WTC11 (cell line): Measurements from ENCODE around the gene CDH16. TPM values are rescaled to one million over a fixed set of nuclear protein-coding genes. Genes with fewer than 3 reads are reported as not detected.

Experiments
- ATAC-seq: fragments of 200-7000 bp; cut with Tn5 transposase; 2 replicates; pipeline ENCODE4 v1.10.0; 2021; ENCODE audit warnings: mild to moderate bottlenecking, moderate library complexity
- Bru-seq: library from RNA; stranded (reverse); fragments of 400-500 nt; gene quantifications from one replicate; lab custom pipeline; 2021; lab: Mats Ljungman, UMichigan
- CTCF ChIA-PET: fragments of 300-600 bp; sonication (Branson Sonifier 250); formaldehyde crosslinking; loops from one replicate; lab custom pipeline; 2021; ENCODE audit warnings: antibody characterized with exemption; lab: Charles Lee
- POLR2A ChIA-PET: fragments of 350-600 bp; sonication (Branson Sonifier 250); formaldehyde crosslinking; loops from one replicate; lab custom pipeline; 2021; ENCODE audit warnings: antibody characterized with exemption; lab: Charles Lee
- DNase-seq: peaks from one replicate; pipeline ENCODE4 v3.0.0; 2021; ENCODE audit warnings: low spot score
- H3K27ac Mint-ChIP-seq: 2 replicates; pipeline ENCODE4 v1.8.0; 2021; ENCODE audit warnings: mixed read lengths
- H3K27me3 Mint-ChIP-seq: 2 replicates; pipeline ENCODE4 v1.8.0; 2021; ENCODE audit warnings: low read depth, mild to moderate bottlenecking, moderate library complexity, mixed read lengths
- H3K36me3 Mint-ChIP-seq: 2 replicates; pipeline ENCODE4 v1.8.0; 2021; ENCODE audit warnings: mixed read lengths
- H3K4me1 Mint-ChIP-seq: 2 replicates; pipeline ENCODE4 v1.8.0; 2022; ENCODE audit warnings: mixed read lengths
- H3K4me3 Mint-ChIP-seq: 2 replicates; pipeline ENCODE4 v1.8.0; 2021; ENCODE audit warnings: mild to moderate bottlenecking, moderate library complexity, mixed read lengths
- H3K9me3 Mint-ChIP-seq: 2 replicates; pipeline ENCODE4 v1.8.0; 2021; ENCODE audit warnings: mixed read lengths
- AFF4 ChIP-seq: sonication (generic); formaldehyde crosslinking; IDR thresholded peaks from 2 replicates; pipeline ENCODE4 v1.8.1; 2023; ENCODE audit warnings: mild to moderate bottlenecking, missing genetic modification reagents, borderline replicate concordance
- EMX1 ChIP-seq: fragments of 250-450 bp; sonication (Bioruptor Pico); IDR thresholded peaks from 2 replicates; pipeline ENCODE4 v1.8.0; 2021; ENCODE audit warnings: mild to moderate bottlenecking
- FOXP1 ChIP-seq: sonication (generic); formaldehyde crosslinking; IDR thresholded peaks from 2 replicates; pipeline ENCODE4 v1.8.0; 2022; ENCODE audit warnings: missing genetic modification reagents, mild to moderate bottlenecking, moderate library complexity, borderline replicate concordance
- IRF2 ChIP-seq: sonication (generic); formaldehyde crosslinking; IDR thresholded peaks from 2 replicates; pipeline ENCODE4 v1.8.0; 2022; ENCODE audit warnings: low read depth, missing genetic modification reagents, borderline replicate concordance
- MYBL2 ChIP-seq: sonication (generic); formaldehyde crosslinking; IDR thresholded peaks from 2 replicates; pipeline ENCODE4 v1.8.1; 2023; ENCODE audit warnings: mild to moderate bottlenecking, moderate library complexity, missing genetic modification reagents
- NFATC4 ChIP-seq: fragments of 250-450 bp; sonication (Bioruptor Pico); IDR thresholded peaks from 2 replicates; pipeline ENCODE4 v1.9.0; 2021; ENCODE audit warnings: mild to moderate bottlenecking
- NR2C2 ChIP-seq: sonication (generic); formaldehyde crosslinking; IDR thresholded peaks from 2 replicates; pipeline ENCODE4 v1.8.0; 2022; ENCODE audit warnings: mild to moderate bottlenecking, missing genetic modification reagents
- PRDM15 ChIP-seq: sonication (generic); formaldehyde crosslinking; IDR thresholded peaks from 2 replicates; pipeline ENCODE4 v1.8.0; 2022; ENCODE audit warnings: missing genetic modification reagents
- TEAD1 ChIP-seq: sonication (generic); formaldehyde crosslinking; IDR thresholded peaks from 2 replicates; pipeline ENCODE4 v1.8.0; 2022; ENCODE audit warnings: mild to moderate bottlenecking, missing genetic modification reagents
- ZBTB21 ChIP-seq: sonication (generic); formaldehyde crosslinking; IDR thresholded peaks from 2 replicates; pipeline ENCODE4 v1.8.1; 2023; ENCODE audit warnings: mild to moderate bottlenecking, missing genetic modification reagents, borderline replicate concordance
- ZNF219 ChIP-seq: sonication (generic); formaldehyde crosslinking; IDR thresholded peaks from 2 replicates; pipeline ENCODE4 v1.8.0; 2023; ENCODE audit warnings: missing genetic modification reagents, mild to moderate bottlenecking, borderline replicate concordance
- long read RNA-seq, 3 experiments: library from RNA in 1 of 3; library from capped mRNA in 1 of 3; library from polyadenylated mRNA in 1 of 3; unstranded in 2 of 3; stranded (forward) in 1 of 3; transcript quantifications; one replicate each; pipeline ENCODE4 v2.0.0, GENCODE V29; 2021
- total RNA-seq: library from RNA; stranded (reverse); gene quantifications from 3 replicates; pipeline ENCODE4 v1.2.3, GENCODE V29; 2021
- TF ChIP-seq, protein P1 (sequence below): sonication (generic); formaldehyde crosslinking; IDR thresholded peaks from 2 replicates; pipeline ENCODE4 v1.8.0; 2022; ENCODE audit warnings: mild to moderate bottlenecking, missing genetic modification reagents
- TF ChIP-seq, protein P2 (sequence below): fragments of 250-450 bp; sonication (Bioruptor Pico); IDR thresholded peaks from 2 replicates; pipeline ENCODE4 v1.9.0; 2021; ENCODE audit warnings: mild to moderate bottlenecking
- TF ChIP-seq, protein P3 (sequence below): sonication (generic); formaldehyde crosslinking; IDR thresholded peaks from 2 replicates; pipeline ENCODE4 v1.8.1; 2022; ENCODE audit warnings: low read depth, missing genetic modification reagents, borderline replicate concordance
- TF ChIP-seq, protein P4 (sequence below): sonication (generic); formaldehyde crosslinking; IDR thresholded peaks from 2 replicates; pipeline ENCODE4 v1.8.0; 2022; ENCODE audit warnings: mild to moderate bottlenecking, missing genetic modification reagents

CDH16 gene, protein sequence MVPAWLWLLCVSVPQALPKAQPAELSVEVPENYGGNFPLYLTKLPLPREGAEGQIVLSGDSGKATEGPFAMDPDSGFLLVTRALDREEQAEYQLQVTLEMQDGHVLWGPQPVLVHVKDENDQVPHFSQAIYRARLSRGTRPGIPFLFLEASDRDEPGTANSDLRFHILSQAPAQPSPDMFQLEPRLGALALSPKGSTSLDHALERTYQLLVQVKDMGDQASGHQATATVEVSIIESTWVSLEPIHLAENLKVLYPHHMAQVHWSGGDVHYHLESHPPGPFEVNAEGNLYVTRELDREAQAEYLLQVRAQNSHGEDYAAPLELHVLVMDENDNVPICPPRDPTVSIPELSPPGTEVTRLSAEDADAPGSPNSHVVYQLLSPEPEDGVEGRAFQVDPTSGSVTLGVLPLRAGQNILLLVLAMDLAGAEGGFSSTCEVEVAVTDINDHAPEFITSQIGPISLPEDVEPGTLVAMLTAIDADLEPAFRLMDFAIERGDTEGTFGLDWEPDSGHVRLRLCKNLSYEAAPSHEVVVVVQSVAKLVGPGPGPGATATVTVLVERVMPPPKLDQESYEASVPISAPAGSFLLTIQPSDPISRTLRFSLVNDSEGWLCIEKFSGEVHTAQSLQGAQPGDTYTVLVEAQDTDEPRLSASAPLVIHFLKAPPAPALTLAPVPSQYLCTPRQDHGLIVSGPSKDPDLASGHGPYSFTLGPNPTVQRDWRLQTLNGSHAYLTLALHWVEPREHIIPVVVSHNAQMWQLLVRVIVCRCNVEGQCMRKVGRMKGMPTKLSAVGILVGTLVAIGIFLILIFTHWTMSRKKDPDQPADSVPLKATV
- total RNA-seq (not detected in 3 replicates), Bru-seq, nascent RNA (not detected)
- long read RNA-seq, experiment 1: 0 reads
- long read RNA-seq, experiment 2: 0 reads
- long read RNA-seq, experiment 3: 0 reads

DNA sequence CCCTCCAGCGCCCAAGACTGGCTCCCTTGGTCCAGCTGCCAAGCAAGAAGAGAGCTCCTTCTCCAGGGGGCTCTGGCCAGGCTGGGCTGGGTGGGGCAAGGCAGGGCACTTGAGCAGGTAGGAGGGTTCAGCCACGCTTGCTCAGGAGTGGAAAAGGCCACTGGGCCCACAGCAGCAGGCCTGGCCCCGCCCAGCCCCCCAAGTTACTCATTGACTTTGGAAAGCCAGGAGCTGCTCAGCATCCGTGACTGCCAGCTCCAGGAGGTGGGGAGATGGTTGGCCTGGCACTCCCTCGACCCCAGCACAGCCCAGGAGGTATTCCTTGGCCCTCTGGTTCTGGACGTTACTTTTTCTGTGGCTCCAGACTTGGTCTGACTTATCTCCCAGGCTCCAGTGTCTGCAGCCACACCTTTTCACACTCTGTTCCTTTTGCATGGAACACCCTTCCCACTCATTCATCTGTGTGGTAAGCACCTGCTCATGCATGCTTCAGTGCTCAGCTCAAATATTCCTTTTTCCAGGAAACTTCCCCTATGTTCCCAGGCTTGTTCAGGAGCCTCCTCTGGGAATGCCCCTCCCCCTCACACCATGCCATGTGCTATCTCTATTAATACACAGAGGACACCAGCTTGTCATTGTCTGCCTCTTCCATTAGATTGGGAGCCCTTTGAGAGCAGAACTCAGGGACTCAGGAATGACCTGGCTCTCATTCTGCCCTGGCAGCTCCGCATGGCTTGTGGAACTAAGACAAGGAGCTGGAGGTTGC, at the start of gene CDH16:
CDH16 (minus strand) TSS at position 83 of the 766 bp plus-strand sequence. CDS start 820 bp downstream, outside the sequence.
- no peak for ATAC-seq
- H3K27ac Mint-ChIP-seq: no peak within 1 kb of the TSS; the same call in 1 of the 2 replicates
- TF ChIP-seq MYBL2 (no peak), ZBTB21 (CRISPR knock-in tag) (no peak), IRF2 (CRISPR knock-in tag) (no peak), EMX1 (CRISPR knock-in tag) (no peak), ZNF219 (no peak), NR2C2 (CRISPR knock-in tag) (no peak)
- TF ChIP-seq, protein P1, sequence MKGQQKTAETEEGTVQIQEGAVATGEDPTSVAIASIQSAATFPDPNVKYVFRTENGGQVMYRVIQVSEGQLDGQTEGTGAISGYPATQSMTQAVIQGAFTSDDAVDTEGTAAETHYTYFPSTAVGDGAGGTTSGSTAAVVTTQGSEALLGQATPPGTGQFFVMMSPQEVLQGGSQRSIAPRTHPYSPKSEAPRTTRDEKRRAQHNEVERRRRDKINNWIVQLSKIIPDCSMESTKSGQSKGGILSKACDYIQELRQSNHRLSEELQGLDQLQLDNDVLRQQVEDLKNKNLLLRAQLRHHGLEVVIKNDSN (CRISPR knock-in tag): no peak
- TF ChIP-seq, protein P2, sequence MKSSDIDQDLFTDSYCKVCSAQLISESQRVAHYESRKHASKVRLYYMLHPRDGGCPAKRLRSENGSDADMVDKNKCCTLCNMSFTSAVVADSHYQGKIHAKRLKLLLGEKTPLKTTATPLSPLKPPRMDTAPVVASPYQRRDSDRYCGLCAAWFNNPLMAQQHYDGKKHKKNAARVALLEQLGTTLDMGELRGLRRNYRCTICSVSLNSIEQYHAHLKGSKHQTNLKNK (CRISPR knock-in tag): no peak
- H3K4me1 Mint-ChIP-seq: no peaks in the 10 kb centered on the region
- H3K9me3 Mint-ChIP-seq: no peaks in the 10 kb centered on the region
- H3K36me3 Mint-ChIP-seq: no peaks in the 10 kb centered on the region
- H3K4me3 Mint-ChIP-seq: no peak within 1 kb of the TSS
- peaks cover 19% of the 10 kb centered on the region for H3K27me3 Mint-ChIP-seq
- CTCF ChIA-PET: interaction anchor here (0.6 to 6.0 kb wide), 9 partner anchors 9 to 198 kb away, joined by 3 to 38 read pairs (median 3); partner anchors contain the start of genes CES3 and NAE1
- no peak for DNase-seq
- POLR2A ChIA-PET: no interaction called here

DNA sequence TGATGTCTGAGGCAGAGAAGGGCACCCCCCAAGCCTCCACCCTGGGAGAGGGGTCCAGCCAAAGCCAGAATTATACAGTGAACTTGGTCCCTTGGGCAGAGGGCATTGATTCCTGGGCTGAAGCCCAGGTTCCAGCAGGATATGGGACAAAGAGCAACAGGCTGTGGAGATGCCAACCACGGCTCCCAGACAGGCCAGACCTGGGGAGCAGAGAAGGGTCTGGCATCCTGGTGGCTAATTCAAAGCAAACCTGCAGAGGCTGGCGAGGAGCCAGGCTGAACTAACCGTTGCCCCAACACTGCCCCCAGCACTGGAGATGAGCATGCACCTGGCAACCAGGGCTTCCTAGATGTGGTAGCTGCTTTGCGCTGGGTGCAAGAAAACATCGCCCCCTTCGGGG, 45.4 kb upstream of the CDH16 start:
- ATAC-seq: no peak
- no peak overlapping the region for H3K4me3 Mint-ChIP-seq
- H3K9me3 Mint-ChIP-seq: no peaks in the 10 kb centered on the region
- POLR2A ChIA-PET: no interaction called here
- peaks cover 9% of the 10 kb centered on the region for H3K4me1 Mint-ChIP-seq
- CTCF ChIA-PET: interaction anchor here (0.8 to 4.3 kb wide), 6 partner anchors 10 to 206 kb away, joined by 3 to 27 read pairs (median 10); partner anchors contain the start of genes FBXL8, NOL3 and TRADD
- H3K27me3 Mint-ChIP-seq: no peaks in the 10 kb centered on the region; the same call in 1 of the 2 replicates
- H3K27ac Mint-ChIP-seq: no peak overlapping the region
- H3K36me3 Mint-ChIP-seq: no peaks in the 10 kb centered on the region
- TF ChIP-seq NFATC4 (CRISPR knock-in tag) (no peak), PRDM15 (CRISPR knock-in tag) (no peak), TEAD1 (CRISPR knock-in tag) (no peak), AFF4 (no peak), FOXP1 (CRISPR knock-in tag) (no peak)
- TF ChIP-seq, protein P3, sequence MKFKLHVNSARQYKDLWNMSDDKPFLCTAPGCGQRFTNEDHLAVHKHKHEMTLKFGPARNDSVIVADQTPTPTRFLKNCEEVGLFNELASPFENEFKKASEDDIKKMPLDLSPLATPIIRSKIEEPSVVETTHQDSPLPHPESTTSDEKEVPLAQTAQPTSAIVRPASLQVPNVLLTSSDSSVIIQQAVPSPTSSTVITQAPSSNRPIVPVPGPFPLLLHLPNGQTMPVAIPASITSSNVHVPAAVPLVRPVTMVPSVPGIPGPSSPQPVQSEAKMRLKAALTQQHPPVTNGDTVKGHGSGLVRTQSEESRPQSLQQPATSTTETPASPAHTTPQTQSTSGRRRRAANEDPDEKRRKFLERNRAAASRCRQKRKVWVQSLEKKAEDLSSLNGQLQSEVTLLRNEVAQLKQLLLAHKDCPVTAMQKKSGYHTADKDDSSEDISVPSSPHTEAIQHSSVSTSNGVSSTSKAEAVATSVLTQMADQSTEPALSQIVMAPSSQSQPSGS (CRISPR knock-in tag): no peak
- TF ChIP-seq, protein P4, sequence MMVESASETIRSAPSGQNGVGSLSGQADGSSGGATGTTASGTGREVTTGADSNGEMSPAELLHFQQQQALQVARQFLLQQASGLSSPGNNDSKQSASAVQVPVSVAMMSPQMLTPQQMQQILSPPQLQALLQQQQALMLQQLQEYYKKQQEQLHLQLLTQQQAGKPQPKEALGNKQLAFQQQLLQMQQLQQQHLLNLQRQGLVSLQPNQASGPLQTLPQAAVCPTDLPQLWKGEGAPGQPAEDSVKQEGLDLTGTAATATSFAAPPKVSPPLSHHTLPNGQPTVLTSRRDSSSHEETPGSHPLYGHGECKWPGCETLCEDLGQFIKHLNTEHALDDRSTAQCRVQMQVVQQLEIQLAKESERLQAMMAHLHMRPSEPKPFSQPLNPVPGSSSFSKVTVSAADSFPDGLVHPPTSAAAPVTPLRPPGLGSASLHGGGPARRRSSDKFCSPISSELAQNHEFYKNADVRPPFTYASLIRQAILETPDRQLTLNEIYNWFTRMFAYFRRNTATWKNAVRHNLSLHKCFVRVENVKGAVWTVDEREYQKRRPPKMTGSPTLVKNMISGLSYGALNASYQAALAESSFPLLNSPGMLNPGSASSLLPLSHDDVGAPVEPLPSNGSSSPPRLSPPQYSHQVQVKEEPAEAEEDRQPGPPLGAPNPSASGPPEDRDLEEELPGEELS (CRISPR knock-in tag): no peak
- TF ChIP-seq, all 79 proteins: peak for 0
- DNase-seq: no peak
